ENCODE measurements around the gene HLCS.

HLCS gene

GRCh38 chr21:36799869-36800268 lies 166.6 kb downstream of the HLCS start:
- Histone ChIP-seq H3K9me3 (replicated peaks; ENCODE audit: insufficient read depth, low read length) (no peaks in the 10 kb centered on the region), H3K36me3 (replicated peaks; ENCODE audit: insufficient read depth, low read length) (no peaks in the 10 kb centered on the region), H3K4me1 (ENCODE audit: low read length) (no peaks in the 10 kb centered on the region), H3K27ac (ENCODE audit: low read length) (no peak overlapping the region), H3K79me2 (ENCODE audit: low read length) (no peaks in the 10 kb centered on the region), H3K9me2 (replicated peaks; ENCODE audit: insufficient read depth, low read length) (no peaks in the 10 kb centered on the region), H3K4me2 (ENCODE audit: low read depth, low read length) (no peak overlapping the region), H3K9ac (ENCODE audit: low read length) (no peak overlapping the region), H4K20me1 (ENCODE audit: insufficient read depth, low read length) (no peaks in the 10 kb centered on the region), H2AFZ (ENCODE audit: low read length) (no peak overlapping the region), H3K4me3 (ENCODE audit: low read length) (no peak overlapping the region), H3K27me3 (replicated peaks; ENCODE audit: insufficient read depth, low read length) (no peaks in the 10 kb centered on the region), H3F3A (ENCODE audit: insufficient read depth, low read length) (no peaks in the 10 kb centered on the region)
- no peak for DNase-seq
- no peak for TF ChIP-seq EZH2 (optimal IDR thresholded peaks at IDR 0.05; ENCODE audit: low read depth, low read length)
- no peak for TF ChIP-seq CTCF (IDR thresholded peaks at IDR 0.05; ENCODE audit: low read length)
- TF ChIP-seq EZH2phosphoT487 (IDR thresholded peaks at IDR 0.05; ENCODE audit: low read length): no peak

GRCh38 chr21:36798491-36798890 lies 168.0 kb downstream of the HLCS start:
- Histone ChIP-seq H3K27ac (ENCODE audit: low read length) (no peak overlapping the region), H3K9ac (ENCODE audit: low read length) (no peak overlapping the region), H3K9me3 (replicated peaks; ENCODE audit: insufficient read depth, low read length) (no peaks in the 10 kb centered on the region)

GRCh38 chr21:36796070-36796469 lies 170.4 kb downstream of the HLCS start:
- no peak overlapping the region for H3K27ac ChIP-seq (ENCODE audit: low read length)
- H3K4me1 ChIP-seq (ENCODE audit: low read length): no peaks in the 10 kb centered on the region
- H3K79me2 ChIP-seq (ENCODE audit: low read length): no peaks in the 10 kb centered on the region
- H3K4me2 ChIP-seq (ENCODE audit: low read depth, low read length): no peak overlapping the region
- no peak for TF ChIP-seq EZH2 (optimal IDR thresholded peaks at IDR 0.05; ENCODE audit: low read depth, low read length)
- TF ChIP-seq EZH2phosphoT487 (IDR thresholded peaks at IDR 0.05; ENCODE audit: low read length): no peak
- TF ChIP-seq CTCF (IDR thresholded peaks at IDR 0.05; ENCODE audit: low read length): no peak
- no peak overlapping the region for H3K4me3 ChIP-seq (ENCODE audit: low read length)
- H3K9ac ChIP-seq (ENCODE audit: low read length): no peak overlapping the region
- no peak overlapping the region for H2AFZ ChIP-seq (ENCODE audit: low read length)
- H3K36me3 ChIP-seq (replicated peaks; ENCODE audit: insufficient read depth, low read length): no peaks in the 10 kb centered on the region
- H3K9me2 ChIP-seq (replicated peaks; ENCODE audit: insufficient read depth, low read length): no peaks in the 10 kb centered on the region
- no peaks in the 10 kb centered on the region for H3K9me3 ChIP-seq (replicated peaks; ENCODE audit: insufficient read depth, low read length)
- H3F3A ChIP-seq (ENCODE audit: insufficient read depth, low read length): no peaks in the 10 kb centered on the region
- H4K20me1 ChIP-seq (ENCODE audit: insufficient read depth, low read length): no peaks in the 10 kb centered on the region
- H3K27me3 ChIP-seq (replicated peaks; ENCODE audit: insufficient read depth, low read length): no peaks in the 10 kb centered on the region
- DNase-seq: no peak

More at GRCh38 chr21:36798491-36798890, 168.0 kb downstream of the HLCS start:
- Histone ChIP-seq H4K20me1 (ENCODE audit: insufficient read depth, low read length) (no peaks in the 10 kb centered on the region), H3K9me2 (replicated peaks; ENCODE audit: insufficient read depth, low read length) (no peaks in the 10 kb centered on the region), H3K79me2 (ENCODE audit: low read length) (no peaks in the 10 kb centered on the region), H3K4me2 (ENCODE audit: low read depth, low read length) (no peak overlapping the region), H2AFZ (ENCODE audit: low read length) (no peak overlapping the region), H3K4me3 (ENCODE audit: low read length) (no peak overlapping the region), H3K4me1 (ENCODE audit: low read length) (no peaks in the 10 kb centered on the region), H3F3A (ENCODE audit: insufficient read depth, low read length) (no peaks in the 10 kb centered on the region), H3K27me3 (replicated peaks; ENCODE audit: insufficient read depth, low read length) (no peaks in the 10 kb centered on the region), H3K36me3 (replicated peaks; ENCODE audit: insufficient read depth, low read length) (no peaks in the 10 kb centered on the region)
- no peak for TF ChIP-seq CTCF (IDR thresholded peaks at IDR 0.05; ENCODE audit: low read length)
- no peak for TF ChIP-seq EZH2 (optimal IDR thresholded peaks at IDR 0.05; ENCODE audit: low read depth, low read length)
- TF ChIP-seq EZH2phosphoT487 (IDR thresholded peaks at IDR 0.05; ENCODE audit: low read length): no peak
- DNase-seq: no peak
